ENCODE results near the gene INMT.

Gene INMT

DNA sequence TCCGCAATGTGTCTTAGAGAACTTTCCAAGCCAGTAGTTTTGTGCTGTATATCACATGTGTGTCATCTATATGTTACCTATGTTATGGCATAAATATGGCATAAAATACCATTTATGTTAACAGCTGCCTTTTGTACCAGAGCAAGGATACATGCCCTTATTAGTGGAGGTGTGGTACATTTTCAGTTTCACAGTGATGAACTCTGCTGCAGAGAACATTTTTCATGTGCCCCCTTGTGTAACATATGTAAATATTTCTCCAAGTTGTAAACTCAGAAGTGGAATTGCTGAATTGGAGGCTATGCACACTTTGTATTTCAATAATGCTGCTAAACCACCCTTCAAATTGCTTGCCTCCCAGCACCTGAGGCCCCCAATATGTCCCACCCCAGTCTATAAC lies 37.8 kb upstream of the INMT start:
- TF ChIP-seq POLR2AphosphoS5 (IDR thresholded peaks at IDR 0.05; ENCODE audit: low read depth, low read length) = no peak
- no peak for TF ChIP-seq TAF1 (IDR thresholded peaks at IDR 0.05; ENCODE audit: borderline replicate concordance, insufficient read depth, low read length)
- TF ChIP-seq SIN3A (IDR thresholded peaks at IDR 0.05; ENCODE audit: borderline replicate concordance, insufficient read depth, low read length) = no peak
- TF ChIP-seq FOXP2 (optimal IDR thresholded peaks at IDR 0.05; ENCODE audit: borderline replicate concordance, extremely low read depth, extremely low read length, insufficient read depth) = no peak
- TF ChIP-seq, protein P1, sequence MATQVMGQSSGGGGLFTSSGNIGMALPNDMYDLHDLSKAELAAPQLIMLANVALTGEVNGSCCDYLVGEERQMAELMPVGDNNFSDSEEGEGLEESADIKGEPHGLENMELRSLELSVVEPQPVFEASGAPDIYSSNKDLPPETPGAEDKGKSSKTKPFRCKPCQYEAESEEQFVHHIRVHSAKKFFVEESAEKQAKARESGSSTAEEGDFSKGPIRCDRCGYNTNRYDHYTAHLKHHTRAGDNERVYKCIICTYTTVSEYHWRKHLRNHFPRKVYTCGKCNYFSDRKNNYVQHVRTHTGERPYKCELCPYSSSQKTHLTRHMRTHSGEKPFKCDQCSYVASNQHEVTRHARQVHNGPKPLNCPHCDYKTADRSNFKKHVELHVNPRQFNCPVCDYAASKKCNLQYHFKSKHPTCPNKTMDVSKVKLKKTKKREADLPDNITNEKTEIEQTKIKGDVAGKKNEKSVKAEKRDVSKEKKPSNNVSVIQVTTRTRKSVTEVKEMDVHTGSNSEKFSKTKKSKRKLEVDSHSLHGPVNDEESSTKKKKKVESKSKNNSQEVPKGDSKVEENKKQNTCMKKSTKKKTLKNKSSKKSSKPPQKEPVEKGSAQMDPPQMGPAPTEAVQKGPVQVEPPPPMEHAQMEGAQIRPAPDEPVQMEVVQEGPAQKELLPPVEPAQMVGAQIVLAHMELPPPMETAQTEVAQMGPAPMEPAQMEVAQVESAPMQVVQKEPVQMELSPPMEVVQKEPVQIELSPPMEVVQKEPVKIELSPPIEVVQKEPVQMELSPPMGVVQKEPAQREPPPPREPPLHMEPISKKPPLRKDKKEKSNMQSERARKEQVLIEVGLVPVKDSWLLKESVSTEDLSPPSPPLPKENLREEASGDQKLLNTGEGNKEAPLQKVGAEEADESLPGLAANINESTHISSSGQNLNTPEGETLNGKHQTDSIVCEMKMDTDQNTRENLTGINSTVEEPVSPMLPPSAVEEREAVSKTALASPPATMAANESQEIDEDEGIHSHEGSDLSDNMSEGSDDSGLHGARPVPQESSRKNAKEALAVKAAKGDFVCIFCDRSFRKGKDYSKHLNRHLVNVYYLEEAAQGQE (IDR thresholded peaks at IDR 0.05; ENCODE audit: insufficient read depth in 1 of 2, low read depth in 2 of 2, low read length in 2 of 2) = no peak

DNA sequence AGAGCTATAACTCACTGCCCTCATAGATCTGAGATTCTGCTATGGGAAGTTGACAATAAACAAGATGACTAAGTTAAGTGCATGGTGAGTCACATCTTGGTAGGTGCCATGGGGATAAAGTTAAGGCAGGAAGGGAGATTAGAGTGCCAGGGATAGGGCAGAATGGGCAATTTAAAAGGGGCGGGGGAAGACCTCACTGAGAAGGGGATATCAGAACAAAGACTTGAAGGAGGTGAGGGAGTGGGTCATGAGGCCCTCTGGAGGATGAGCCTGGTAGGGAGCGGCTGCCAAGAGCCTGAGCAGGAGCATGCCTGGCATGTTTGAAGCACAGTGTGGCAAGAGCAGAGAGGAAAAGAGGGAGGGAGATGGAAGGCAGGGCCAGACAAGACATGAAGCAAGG lies 34.8 kb upstream of the INMT start:
- no peak for TF ChIP-seq TAF1 (IDR thresholded peaks at IDR 0.05; ENCODE audit: borderline replicate concordance, insufficient read depth, low read length)
- TF ChIP-seq, protein P1 (IDR thresholded peaks at IDR 0.05; ENCODE audit: insufficient read depth in 1 of 2, low read depth in 2 of 2, low read length in 2 of 2) = no peak
- no peak for TF ChIP-seq POLR2AphosphoS5 (IDR thresholded peaks at IDR 0.05; ENCODE audit: low read depth, low read length)
- no peak for TF ChIP-seq FOXP2 (optimal IDR thresholded peaks at IDR 0.05; ENCODE audit: borderline replicate concordance, extremely low read depth, extremely low read length, insufficient read depth)
- no peak for TF ChIP-seq SIN3A (IDR thresholded peaks at IDR 0.05; ENCODE audit: borderline replicate concordance, insufficient read depth, low read length)

DNA sequence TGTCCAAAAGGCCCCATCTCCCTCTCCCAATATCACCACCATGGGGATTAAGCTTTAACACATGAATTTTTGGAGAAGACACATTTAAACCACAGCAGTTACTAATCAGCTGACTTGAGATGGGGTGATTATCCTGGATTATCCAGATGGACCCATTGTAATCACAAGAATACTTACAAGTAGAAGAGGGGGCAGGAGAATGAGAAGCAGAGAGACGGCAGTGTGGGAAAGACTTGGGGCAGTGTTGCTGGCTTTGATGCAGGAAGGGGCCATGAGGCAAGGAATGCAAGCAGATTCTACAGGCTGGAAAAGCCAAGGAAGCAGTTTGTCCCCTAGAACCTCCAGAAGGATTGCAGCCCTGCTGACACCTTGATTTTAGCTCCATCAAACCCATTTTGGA lies 30.7 kb upstream of the INMT start:
- TF ChIP-seq SIN3A (IDR thresholded peaks at IDR 0.05; ENCODE audit: borderline replicate concordance, insufficient read depth, low read length) (no peak), TAF1 (IDR thresholded peaks at IDR 0.05; ENCODE audit: borderline replicate concordance, insufficient read depth, low read length) (no peak), POLR2AphosphoS5 (IDR thresholded peaks at IDR 0.05; ENCODE audit: low read depth, low read length) (no peak), FOXP2 (optimal IDR thresholded peaks at IDR 0.05; ENCODE audit: borderline replicate concordance, extremely low read depth, extremely low read length, insufficient read depth) (no peak)
- TF ChIP-seq, protein P1 (IDR thresholded peaks at IDR 0.05; ENCODE audit: insufficient read depth in 1 of 2, low read depth in 2 of 2, low read length in 2 of 2) = no peak

DNA sequence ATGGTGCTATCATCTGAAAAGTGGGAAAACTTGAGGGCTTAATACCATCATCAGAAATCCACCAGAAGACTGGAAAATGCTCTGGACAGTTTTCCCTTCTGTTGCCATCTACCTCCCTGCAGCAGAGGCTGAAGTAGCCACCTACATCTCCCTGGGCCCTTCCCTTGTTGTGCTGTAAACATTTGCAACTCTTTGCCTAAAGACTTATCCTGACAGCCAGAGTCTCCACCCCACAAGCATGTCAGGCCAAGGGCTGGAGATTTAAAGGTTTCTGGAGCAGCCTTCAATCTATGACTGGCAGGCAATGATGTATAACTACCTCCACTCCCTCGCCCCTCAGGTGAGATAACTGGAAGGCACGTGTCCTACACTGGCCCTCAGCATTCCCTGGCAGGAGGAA lies 29.7 kb upstream of the INMT start:
- TF ChIP-seq, protein P1 (IDR thresholded peaks at IDR 0.05; ENCODE audit: insufficient read depth in 1 of 2, low read depth in 2 of 2, low read length in 2 of 2) = no peak
- TF ChIP-seq POLR2AphosphoS5 (IDR thresholded peaks at IDR 0.05; ENCODE audit: low read depth, low read length) (no peak), SIN3A (IDR thresholded peaks at IDR 0.05; ENCODE audit: borderline replicate concordance, insufficient read depth, low read length) (no peak), FOXP2 (optimal IDR thresholded peaks at IDR 0.05; ENCODE audit: borderline replicate concordance, extremely low read depth, extremely low read length, insufficient read depth) (no peak), TAF1 (IDR thresholded peaks at IDR 0.05; ENCODE audit: borderline replicate concordance, insufficient read depth, low read length) (no peak)

DNA sequence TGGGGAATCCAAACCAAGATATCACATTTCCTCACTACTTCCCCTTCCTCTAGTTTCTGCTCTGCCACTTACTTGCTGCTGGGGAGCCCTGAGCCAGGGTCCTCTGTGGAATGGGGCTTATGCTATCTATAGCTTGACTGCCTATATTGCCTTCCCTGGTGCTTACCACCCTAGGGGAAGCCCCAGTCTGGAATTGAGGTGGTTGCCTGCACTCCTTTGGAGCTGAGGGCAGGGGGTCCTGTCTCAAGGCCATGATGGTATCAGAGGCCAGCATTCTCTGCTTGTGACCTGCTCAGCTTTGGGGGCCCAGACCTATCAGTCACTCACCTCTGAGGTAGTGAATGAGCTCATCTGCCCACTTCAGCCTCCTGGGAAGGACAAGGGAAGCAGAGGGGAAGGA lies 29.3 kb upstream of the INMT start:
- TF ChIP-seq FOXP2 (optimal IDR thresholded peaks at IDR 0.05; ENCODE audit: borderline replicate concordance, extremely low read depth, extremely low read length, insufficient read depth) (no peak), SIN3A (IDR thresholded peaks at IDR 0.05; ENCODE audit: borderline replicate concordance, insufficient read depth, low read length) (no peak)
